IPS-18c (cell line): Measurements from ENCODE around the gene ANKRD11.
"Not testable (repeated sequence)": the region's sequence is repeated elsewhere in the genome, so short reads cannot be mapped to it uniquely, and the experiment has no call there.

ENCODE experiments used
- H3K4me3 ChIP-seq: 2 replicates; pipeline ENCODE4 v1.7.0; 2013; ENCODE audit warnings: low read depth, mild to moderate bottlenecking, low read length, moderate library complexity; ENCODE audit not compliant: insufficient read depth
- H3K9me3 ChIP-seq: one replicate; pipeline ENCODE4 v1.6.1; 2013; ENCODE audit warnings: mild to moderate bottlenecking, low read length, moderate library complexity; ENCODE audit not compliant: control insufficient read depth, insufficient read depth

ANKRD11 gene

DNA sequence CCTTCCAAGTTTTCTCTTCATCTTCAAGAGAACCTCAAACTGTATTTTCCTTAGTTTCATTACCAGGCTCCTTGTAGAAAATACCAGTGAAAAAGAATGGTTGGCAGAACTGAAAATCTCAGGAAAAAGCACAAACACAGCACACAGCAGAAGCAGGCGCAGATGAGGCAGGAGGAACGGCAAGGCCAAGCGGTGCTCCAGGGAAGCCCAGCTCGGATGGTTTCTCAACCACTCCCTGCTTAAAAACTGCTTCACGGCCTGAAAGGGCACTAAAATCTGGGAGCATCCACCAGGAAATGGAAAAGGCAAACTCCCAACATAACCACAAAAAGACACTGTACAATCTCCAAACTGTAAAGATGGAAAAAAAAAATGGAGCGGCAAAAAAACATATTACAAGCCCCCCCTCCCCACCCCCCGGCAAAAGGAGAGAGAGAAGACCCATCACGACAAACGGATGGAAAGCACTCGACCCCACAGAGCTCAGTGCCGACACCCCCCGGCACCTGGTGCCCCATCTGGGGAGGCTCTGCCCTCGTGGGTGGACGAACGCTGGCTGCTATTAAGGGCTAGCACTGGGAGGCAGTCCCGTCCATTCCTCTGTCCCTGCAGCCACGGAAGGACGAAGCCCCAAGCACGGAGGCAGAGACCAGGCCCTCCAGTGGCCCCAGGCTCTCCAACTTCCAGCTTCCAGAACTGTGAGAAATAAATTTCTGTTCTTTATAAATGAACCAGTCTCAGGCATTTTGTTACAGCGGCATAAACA, 145.3 kb downstream of the ANKRD11 start:
- no peaks in the 10 kb centered on the region for H3K9me3 ChIP-seq
- no peak overlapping the region for H3K4me3 ChIP-seq

DNA sequence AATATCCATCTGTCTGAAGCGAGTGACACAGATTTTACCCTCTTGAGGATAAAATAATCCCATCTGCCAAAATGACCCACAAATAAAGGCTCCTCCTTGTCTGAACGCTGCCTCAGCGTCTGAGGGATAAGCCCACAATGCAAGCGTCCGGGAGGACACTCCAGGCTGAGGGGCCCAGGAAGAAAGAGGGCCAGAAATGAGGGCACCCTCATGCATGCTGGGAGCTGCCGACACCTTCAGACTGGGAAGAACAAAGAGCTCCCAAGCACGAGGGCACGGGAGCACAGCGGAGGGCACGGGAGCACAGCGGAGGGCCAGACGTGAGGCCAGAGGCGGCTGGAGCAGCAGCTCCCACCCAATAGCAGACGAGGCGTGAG, 145.9 kb downstream of the ANKRD11 start:
- Histone ChIP-seq H3K4me3 (no peak overlapping the region), H3K9me3 (no peaks in the 10 kb centered on the region)

DNA sequence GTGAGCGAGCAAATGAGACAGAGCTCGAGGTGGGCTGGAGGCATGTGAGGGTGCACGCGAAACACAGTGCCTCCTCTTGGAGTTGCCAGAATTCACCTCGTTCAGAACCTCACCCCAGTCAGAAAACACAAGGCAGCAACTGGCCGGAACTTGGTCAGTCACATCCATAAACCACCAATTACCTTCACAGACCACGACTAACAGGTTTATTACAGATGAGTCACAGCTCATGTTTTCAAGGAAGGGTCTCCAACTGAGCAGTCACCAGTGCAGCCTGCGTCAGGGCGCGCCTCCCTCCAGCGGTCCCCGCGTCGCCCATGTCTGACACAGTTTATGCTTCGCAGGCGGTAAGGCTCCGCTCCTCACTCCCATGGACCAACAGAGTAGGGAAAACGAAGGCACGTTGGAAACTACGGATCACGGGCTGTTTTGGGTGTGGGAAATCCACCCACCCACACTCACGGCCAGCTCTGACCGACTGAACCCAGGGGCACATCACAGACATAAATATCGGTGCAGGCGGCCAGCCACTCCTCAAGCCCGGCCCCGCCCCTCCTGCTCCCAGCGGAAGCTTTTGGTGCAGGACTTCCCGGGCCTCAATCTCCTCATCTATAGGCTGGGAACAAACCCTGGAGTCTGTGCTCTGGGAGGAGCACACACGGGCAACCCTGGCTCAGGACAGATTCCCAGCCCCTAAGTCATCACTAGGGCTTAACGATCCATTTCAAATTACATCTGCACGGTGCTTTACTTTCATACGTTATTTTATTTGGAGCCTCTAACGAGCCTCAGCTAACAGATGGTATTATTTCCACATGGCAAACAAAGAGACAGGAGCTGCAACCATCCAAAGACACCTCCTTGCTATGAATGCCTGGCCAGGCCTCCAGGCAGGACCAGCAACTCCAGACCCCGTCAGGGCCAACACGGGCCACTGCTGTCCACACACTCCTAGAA, 146.6 kb downstream of the ANKRD11 start:
- no peak overlapping the region; the same call in 1 of the 2 replicates for H3K4me3 ChIP-seq
- H3K9me3 ChIP-seq = no peaks in the 10 kb centered on the region

DNA sequence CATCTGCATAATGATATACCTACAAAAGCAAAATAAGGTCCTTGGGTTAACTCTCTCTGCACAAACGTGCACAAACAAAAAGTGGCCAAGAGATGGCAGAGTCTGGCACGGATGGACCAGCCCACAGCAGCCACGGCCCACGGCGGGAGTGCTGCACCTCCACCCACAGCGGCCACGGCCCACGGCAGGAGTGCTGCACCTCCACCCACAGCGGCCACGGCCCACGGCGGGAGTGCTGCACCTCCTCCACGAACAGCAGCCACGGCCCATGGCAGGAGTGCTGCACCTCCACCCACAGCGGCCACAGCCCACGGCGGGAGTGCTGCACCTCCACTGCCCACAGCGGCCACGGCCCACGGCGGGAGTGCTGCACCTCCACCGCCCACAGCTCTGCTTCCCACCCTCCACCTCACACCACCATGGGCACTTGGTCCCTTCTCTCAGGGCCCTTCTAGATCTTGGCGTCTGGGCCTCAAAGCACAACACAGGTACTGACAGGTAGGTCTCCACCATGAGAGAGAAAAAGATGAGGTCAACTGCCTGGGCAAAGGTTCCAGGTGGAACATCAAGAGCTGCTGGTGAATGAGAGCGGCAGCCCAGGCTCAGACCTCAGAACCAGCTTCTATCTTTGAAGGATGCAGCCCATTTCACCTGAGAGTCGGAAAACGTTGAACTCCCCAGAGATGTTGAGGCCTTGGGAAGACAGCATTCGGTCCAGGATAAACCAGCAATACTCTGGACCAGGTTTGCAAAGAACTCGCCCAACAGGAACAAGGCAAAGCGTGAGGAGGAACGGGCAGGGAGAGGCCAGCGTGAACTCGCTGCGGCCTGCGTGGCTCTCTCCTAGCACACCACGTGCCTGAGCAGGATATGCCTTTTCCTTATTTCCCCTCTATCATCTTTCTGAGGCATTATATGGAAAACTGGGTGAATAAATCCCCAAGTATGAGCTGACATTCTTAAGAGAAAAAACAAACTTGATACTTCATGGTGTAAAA, 148.4 kb downstream of the ANKRD11 start:
- H3K4me3 ChIP-seq = no peak overlapping the region
- no peaks in the 10 kb centered on the region for H3K9me3 ChIP-seq

DNA sequence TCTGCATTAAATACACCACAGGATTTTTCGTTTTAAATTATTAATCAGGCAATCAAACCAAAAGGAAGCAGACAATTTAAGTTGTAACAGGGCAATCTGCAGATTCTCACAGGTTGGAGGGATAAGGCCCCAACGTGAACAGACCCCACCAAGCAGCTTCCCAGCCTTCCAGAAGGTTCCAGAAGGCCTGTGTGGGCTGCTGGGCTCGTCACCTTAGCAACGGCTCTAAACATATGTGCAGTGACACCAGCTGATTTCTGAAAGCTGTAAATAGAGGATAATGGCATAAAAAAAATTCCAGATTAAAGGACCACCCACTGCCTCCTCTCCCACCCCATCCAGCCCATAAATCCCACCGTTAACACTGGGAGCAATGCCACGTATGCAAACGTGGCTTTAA, 149.1 kb downstream of the ANKRD11 start:
- no peaks in the 10 kb centered on the region for H3K9me3 ChIP-seq
- no peak overlapping the region for H3K4me3 ChIP-seq

DNA sequence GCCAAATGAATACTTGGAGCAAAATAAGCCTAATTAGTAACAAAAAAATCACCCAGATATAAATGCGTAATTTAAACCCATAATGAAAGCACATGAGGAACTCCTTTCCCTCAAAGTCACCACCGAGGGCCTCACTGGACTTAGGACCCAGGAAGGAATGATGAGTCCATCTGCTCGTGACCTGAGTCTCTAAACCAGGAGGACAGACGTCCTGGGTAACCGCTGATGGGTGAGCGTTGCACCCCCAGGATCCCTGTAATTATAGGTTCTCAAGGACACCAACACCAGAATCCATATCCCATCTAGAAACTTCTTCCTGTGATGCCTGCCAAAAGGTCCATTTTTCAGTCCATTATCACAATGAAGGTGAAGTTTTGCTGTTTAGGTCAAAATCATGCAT, 151.5 kb downstream of the ANKRD11 start:
- Histone ChIP-seq H3K9me3 (no peaks in the 10 kb centered on the region), H3K4me3 (no peak overlapping the region)

DNA sequence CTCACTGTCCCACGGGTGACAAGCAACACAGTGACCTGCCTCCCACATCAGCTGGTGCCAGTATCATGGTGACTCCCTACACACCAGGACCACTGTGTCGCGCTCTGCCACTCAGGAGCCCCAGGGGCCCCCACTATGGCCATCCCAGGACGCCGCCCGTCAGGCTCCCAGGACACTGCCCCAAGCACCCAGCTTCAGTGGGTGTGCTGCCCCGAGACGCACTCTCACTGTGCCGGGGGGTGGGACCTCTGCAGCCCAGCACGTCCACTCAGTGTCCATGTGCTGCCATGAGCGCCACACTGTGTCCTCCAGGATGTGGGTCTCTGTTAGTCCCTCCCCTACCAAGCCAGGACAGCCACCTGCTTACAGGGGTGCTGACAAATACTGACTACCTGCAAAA, 152.4 kb downstream of the ANKRD11 start:
- no peak overlapping the region for H3K4me3 ChIP-seq
- H3K9me3 ChIP-seq = no peaks in the 10 kb centered on the region

DNA sequence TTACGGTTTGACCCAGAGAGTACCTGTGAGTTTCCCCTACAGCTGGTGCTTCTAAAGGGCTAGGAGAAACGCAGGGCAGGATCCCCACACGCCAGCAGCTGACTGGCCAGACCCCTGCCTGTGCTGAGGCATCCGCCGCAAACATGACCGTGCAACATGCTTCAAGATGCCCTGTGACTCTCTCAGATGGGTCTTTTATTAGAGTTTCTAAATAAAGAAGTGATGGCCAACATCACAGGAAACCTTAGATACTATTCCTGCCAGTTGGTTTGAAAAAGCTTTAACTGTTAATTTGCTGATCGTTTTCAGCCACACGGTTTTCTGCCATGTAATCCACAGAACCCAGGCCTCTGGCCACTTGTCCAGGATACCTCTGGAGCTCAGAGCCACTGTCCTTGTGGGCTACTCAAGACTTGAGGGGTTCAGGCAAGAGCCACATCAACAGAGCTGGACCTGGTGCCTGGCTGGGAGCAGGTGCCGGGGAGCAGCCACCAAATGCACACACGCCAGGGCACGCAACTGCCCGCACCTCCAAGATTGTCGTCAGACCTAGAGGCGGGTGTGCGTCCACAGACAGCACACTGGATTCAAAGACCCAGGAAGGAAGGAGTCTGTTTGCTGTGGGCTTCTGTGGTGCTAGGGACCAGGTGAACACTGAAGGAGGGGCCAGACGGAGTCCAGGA, 154.4 kb downstream of the ANKRD11 start:
- Histone ChIP-seq H3K9me3 (no peaks in the 10 kb centered on the region), H3K4me3 (no peak overlapping the region)

DNA sequence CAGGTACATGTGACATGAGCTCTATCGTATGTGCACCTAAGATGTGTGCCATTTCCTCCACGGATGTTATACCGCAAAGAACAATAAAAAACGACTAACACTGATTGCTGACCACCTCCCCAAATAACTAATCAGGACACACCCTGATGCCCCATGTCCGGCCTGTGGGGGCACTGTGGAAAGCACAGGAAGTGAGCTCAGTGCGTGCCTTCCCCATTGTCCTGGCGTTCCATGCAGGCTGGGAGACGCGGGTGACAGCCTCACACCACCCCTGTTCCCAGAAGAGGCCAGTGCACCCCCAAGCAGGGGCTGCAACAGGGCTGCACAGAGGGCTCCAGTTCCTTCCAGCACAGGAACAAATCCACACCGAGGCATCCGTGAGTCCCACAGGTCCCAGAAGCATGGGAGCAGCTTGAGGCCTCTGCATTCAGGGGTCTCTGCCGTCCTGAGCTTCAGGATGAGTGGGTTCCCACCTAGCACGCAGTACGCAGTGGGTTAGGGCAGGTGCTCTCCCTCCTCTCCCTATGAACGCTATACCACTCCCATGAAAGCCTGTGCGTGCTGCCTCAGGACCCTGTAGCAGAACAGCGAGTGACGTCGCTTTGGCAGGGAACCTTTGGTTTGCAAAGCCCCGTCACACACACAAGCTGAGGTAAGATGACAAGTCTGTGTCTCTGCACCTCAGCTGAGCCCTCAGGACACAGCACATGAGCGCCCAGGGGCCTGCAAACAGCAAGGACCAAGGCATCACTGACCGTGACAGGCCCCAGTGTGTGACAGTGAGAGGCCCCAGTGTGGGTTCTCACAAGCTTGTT, 155.2 kb downstream of the ANKRD11 start:
- no peak overlapping the region for H3K4me3 ChIP-seq
- H3K9me3 ChIP-seq = no peaks in the 10 kb centered on the region

DNA sequence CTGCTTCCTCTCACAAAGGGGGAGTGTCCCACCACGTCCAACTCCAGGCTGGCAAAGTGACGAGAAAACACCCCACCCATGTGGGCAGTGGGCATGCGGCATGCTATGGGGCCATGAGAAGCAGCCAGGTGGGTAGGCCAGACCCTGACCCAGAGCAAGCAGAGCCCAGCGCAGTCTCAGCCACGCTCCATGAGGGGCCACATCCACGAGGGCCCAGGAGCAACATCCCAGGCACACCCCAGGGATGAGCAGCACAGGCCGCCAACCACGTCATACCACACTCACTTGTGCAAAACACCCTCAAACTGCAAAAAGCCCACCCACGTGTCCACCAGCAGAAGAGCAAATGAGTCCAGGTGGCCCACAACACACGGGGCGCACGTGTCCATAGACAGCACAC, 155.9 kb downstream of the ANKRD11 start:
- no peak overlapping the region for H3K4me3 ChIP-seq
- H3K9me3 ChIP-seq = no peaks in the 10 kb centered on the region

DNA sequence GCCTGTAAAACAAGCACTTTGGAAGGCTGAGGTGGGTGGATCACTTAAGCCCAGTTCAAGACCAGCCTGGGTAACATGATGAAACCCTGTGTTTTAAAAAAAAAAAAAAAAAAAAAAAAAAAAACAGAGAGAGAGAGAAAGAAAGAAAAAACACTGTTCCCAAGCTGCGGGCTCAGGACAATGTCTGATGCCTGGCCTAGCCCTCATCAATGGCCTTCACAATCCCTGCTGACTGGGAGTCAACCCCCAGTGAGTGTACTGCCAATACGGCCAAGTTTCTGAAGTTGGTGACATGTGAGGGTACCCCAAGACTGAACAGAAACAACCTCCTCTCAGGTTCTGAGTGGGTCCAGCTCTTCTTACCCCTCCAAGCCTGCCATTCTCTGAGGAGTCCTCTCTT, 156.3 kb downstream of the ANKRD11 start:
- H3K4me3 ChIP-seq = no peak overlapping the region

DNA sequence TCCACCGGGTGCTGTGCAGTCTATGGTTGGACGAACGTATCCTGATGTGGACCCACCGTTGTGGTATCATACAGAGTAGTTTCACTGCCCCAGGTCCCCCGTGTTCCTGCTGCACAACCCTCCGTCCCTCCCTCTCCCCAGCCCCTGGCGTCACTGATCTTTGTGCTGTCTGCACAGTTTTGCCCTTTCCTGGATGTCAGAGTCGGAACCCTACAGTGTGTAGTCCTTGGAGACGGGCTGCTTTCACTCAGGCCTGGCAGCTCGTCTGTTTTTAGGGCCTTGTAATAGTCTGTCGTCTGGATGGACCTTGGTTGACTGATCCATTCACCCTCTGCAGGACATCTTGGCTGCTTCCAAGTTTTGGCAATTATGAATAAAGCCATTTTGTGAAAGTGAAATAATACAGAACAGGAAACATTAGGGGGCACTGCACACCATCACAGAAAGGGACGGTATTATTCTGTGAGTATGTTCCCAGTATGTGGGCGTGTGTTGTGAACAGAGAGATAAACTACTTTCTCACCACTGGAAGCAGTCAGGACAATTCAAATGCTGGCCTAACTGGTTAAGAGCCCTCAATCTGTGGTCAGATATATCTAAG, 156.9 kb downstream of the ANKRD11 start:
- not testable (repeated sequence) for H3K9me3 ChIP-seq, H3K4me3 ChIP-seq

More for the DNA sequence above, 156.3 kb downstream of the ANKRD11 start:
- no peaks in the 10 kb centered on the region for H3K9me3 ChIP-seq

DNA sequence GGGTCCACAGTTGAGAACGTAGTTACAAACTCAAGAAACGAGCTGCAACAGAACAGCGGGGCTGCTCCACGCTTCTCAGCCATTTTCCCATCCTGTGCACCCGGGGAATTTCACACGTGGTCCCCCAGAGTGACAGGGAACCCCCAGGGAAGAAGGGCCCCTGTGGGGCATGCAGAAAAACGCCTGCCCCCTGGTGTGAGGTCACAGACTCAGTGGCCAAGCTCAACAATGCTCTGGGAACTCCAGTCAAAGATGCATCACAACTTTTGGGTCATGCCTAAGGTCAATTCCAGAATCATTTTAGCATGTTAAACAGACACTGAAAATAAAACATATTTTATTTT, 157.5 kb downstream of the ANKRD11 start:
- Histone ChIP-seq H3K4me3 (no peak overlapping the region), H3K9me3 (no peaks in the 10 kb centered on the region)

DNA sequence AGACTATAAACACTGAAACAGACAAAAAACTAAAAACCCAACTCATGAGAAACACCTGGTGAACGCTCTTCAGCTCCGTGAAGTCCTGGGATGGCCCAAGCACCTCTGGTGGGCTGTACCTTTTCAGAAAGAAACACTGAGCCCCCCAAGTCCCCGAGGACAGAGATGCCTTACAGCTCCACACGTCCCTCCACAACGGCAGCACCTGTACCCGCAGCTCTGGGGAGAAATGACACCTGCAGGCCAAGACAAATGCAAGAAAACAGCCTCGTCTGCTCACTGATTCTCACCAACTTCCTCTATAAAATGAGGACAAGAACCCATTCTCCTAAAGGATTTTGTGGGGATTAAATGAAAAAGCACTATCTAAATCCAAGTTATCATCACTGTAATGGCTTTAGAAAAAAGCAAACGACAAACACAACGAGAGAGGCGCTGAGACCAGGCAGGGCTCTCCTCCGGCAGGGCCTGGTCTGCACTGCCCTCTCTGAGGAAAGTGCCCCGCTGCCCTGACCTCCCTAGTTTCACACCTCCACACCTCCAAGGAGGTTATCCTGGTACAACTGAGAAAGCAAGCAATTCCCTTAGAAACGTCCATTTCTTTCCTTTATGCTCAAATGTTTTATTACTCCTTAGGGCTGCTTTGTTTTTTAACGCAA, 158.0 kb downstream of the ANKRD11 start:
- Histone ChIP-seq H3K9me3 (no peaks in the 10 kb centered on the region), H3K4me3 (no peak overlapping the region)

DNA sequence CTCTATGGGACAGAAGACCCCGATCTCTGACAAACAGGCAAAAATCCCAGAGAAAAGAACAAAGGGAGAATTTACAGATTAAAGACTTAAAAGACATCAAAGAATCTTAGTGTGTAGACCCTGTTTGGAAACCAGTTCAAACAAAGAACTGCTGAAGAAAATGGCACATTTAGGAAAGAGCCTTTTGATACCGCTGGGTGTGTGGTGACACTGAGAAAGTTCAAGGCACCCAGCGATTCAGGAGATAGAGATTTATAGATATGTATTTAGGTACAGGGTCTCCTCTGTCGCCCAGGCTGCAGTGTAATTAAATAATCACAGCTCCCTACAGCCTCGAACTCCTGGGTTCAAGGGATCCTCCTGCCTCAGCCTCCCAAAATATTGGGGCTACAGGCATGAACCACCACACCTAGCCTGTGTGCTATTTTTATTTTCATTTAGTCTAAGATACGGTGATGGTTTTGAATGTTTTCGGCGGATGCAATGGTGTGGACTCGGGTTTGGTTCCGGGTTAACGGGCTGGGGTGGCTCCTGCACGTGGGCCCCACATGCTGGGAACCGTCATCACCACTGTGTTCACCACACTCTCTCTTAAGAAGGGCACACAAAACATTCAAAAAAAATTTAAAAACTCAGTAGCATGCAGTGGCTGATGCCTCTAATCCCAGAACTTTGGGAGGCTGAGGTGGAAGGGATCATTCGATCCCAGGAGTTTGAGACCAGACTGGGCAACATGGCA, 158.8 kb downstream of the ANKRD11 start:
- Histone ChIP-seq H3K9me3 (no peaks in the 10 kb centered on the region), H3K4me3 (no peak overlapping the region)
